Stimulated activated CD4-positive, alpha-beta T cell treated with anti-CD3 and anti-CD28 coated beads, TNF-alpha, amount 100 ng/mL, for 48 hours (primary cell): ENCODE measurements around the gene ADK.
"Not testable (repeated sequence)": the region's sequence is repeated elsewhere in the genome, so short reads cannot be mapped to it uniquely, and the experiment has no call there.

Experiments used
- DNase-seq, 3 donors: peaks; one replicate each; pipeline ENCODE4 v3.0.0-alpha.2; 2020; ENCODE audit warnings: low read depth in 3 of 3

Gene ADK

GRCh38 chr10:74145133-74145532 is 5.9 kb upstream of the ADK start:
- DNase-seq = no peak

- DNase-seq = not testable (repeated sequence)
Measured at GRCh38 chr10:74146980-74147379, 4.0 kb upstream of the ADK start.

GRCh38 chr10:74150204-74150989 is 624 bp upstream of the ADK start, which contains the start of gene AP3M1:
TSS of gene AP3M1 (minus strand) at chr10:74150828. CDS start at chr10:74138379, 12,449 bp downstream.
- peak; percentile 60 to 75 (median 73) for DNase-seq

GRCh38 chr10:74151879-74152722 is 1.1 kb downstream of the ADK start:
- no peak for DNase-seq

GRCh38 chr10:74153123-74153522 is 2.1 kb downstream of the ADK start:
- DNase-seq = no peak

- DNase-seq = no peak
Measured at GRCh38 chr10:74153676-74154075, 2.7 kb downstream of the ADK start.

- no peak for DNase-seq
Measured at GRCh38 chr10:74156919-74157289, 5.9 kb downstream of the ADK start.

GRCh38 chr10:74160013-74160412 is 9.0 kb downstream of the ADK start:
- DNase-seq = no peak

- no peak for DNase-seq
Measured at GRCh38 chr10:74163319-74164068, 12.5 kb downstream of the ADK start.

GRCh38 chr10:74164716-74165529 is 13.9 kb downstream of the ADK start:
- DNase-seq = no peak

- DNase-seq = no peak
Measured at GRCh38 chr10:74165530-74165901, 14.5 kb downstream of the ADK start.

GRCh38 chr10:74167443-74167842 is 16.4 kb downstream of the ADK start:
- no peak for DNase-seq

GRCh38 chr10:74171625-74172024 is 20.6 kb downstream of the ADK start:
- no peak for DNase-seq

- no peak for DNase-seq
Measured at GRCh38 chr10:74174521-74174920, 23.5 kb downstream of the ADK start.

- DNase-seq = no peak
Measured at GRCh38 chr10:74175510-74176379, 24.7 kb downstream of the ADK start.

GRCh38 chr10:74176380-74177139 is 25.5 kb downstream of the ADK start:
- peak; percentile 90 to 96 (median 94) for DNase-seq

GRCh38 chr10:74177140-74177677 is 26.2 kb downstream of the ADK start:
- DNase-seq = peak; percentile 13 to 33 (median 20)

- no peak for DNase-seq
Measured at GRCh38 chr10:74178042-74178791, 27.2 kb downstream of the ADK start.
